IMR-90 (cell line): ENCODE data around the gene DPP6. TPM values are rescaled to one million over a fixed set of nuclear protein-coding genes. Genes with fewer than 3 reads are reported as not detected.
"Not testable (repeated sequence)": the region's sequence is repeated elsewhere in the genome, so short reads cannot be mapped to it uniquely, and the experiment has no call there.

Source experiments
- ATAC-seq: fragments of 200-7000 bp; cut with Tn5 transposase; 2 replicates; pipeline ENCODE4 v1.9.1; 2020; ENCODE audit warnings: low read depth, mild to moderate bottlenecking, moderate library complexity
- BruUV-seq: library from RNA; stranded (reverse); fragments of 400-500 nt; replicated peaks from 2 replicates; lab custom pipeline; 2021; lab: Mats Ljungman, UMichigan
- CTCF ChIA-PET: fragments of 300-600 bp; formaldehyde crosslinking; extraction: SDS; loops from one replicate; lab custom pipeline; 2021; ENCODE audit warnings: antibody characterized with exemption; lab: Yijun Ruan, JAX
- POLR2A ChIA-PET: fragments of 300-600 bp; sonication (Branson Sonifier 250); formaldehyde crosslinking; loops from one replicate; lab custom pipeline; 2022; ENCODE audit warnings: antibody characterized with exemption; ENCODE audit not compliant: unreplicated experiment; lab: Charles Lee
- DNase-seq: peaks from one replicate; pipeline ENCODE4 v3.0.0; 2013
- H2AFZ ChIP-seq: replicated peaks from 2 replicates; pipeline ENCODE3; 2013; ENCODE audit warnings: low read length, mild to moderate bottlenecking; ENCODE audit not compliant: poor library complexity
- H2AK5ac ChIP-seq: 2 replicates; pipeline ENCODE4 v1.6.1; 2013; ENCODE audit warnings: low read depth, low read length, inconsistent platforms
- H2AK9ac ChIP-seq: replicated peaks from 2 replicates; pipeline ENCODE3; 2013; ENCODE audit warnings: mild to moderate bottlenecking, low read depth, low read length, moderate library complexity; ENCODE audit not compliant: poor library complexity
- H2BK120ac ChIP-seq: 2 replicates; pipeline ENCODE4 v1.6.1; 2013; ENCODE audit warnings: low read depth, low read length, inconsistent platforms
- H2BK15ac ChIP-seq: 3 replicates; pipeline ENCODE4 v1.6.1; 2013; ENCODE audit warnings: low read depth, low read length, inconsistent platforms
- H2BK20ac ChIP-seq: 2 replicates; pipeline ENCODE4 v1.6.1; 2013; ENCODE audit warnings: low read depth, mild to moderate bottlenecking, inconsistent platforms, low read length, moderate library complexity
- H2BK5ac ChIP-seq: 2 replicates; pipeline ENCODE4 v1.6.1; 2013; ENCODE audit warnings: mild to moderate bottlenecking, low read depth, low read length, inconsistent platforms; ENCODE audit not compliant: poor library complexity, severe bottlenecking
- H3K14ac ChIP-seq: replicated peaks from 2 replicates; pipeline ENCODE4 v1.6.1; 2013; ENCODE audit warnings: low read depth, low read length, inconsistent platforms
- H3K18ac ChIP-seq: 2 replicates; pipeline ENCODE4 v1.6.1; 2013; ENCODE audit warnings: low read depth, low read length, control low read depth
- H3K23ac ChIP-seq: 2 replicates; pipeline ENCODE4 v1.6.1; 2013; ENCODE audit warnings: low read depth, low read length, inconsistent platforms
- H3K27ac ChIP-seq: 2 replicates; pipeline ENCODE4 v1.5.1; 2013; ENCODE audit warnings: mild to moderate bottlenecking, control low read depth, low read length; ENCODE audit not compliant: insufficient read depth
- H3K27me3 ChIP-seq: 2 replicates; pipeline ENCODE4 v1.6.1; 2013; ENCODE audit warnings: low read length; ENCODE audit not compliant: control insufficient read depth, insufficient read depth
- H3K36me3 ChIP-seq: 2 replicates; pipeline ENCODE4 v1.6.1; 2013; ENCODE audit warnings: low read length, mixed read lengths; ENCODE audit not compliant: control insufficient read depth, insufficient read depth
- H3K4ac ChIP-seq: 2 replicates; pipeline ENCODE4 v1.6.1; 2013; ENCODE audit warnings: low read depth, low read length, inconsistent platforms
- H3K4me1 ChIP-seq: 2 replicates; pipeline ENCODE4 v1.6.1; 2013; ENCODE audit warnings: low read length, mixed read lengths; ENCODE audit not compliant: control insufficient read depth, insufficient read depth
- H3K4me2 ChIP-seq: 2 replicates; pipeline ENCODE4 v1.6.1; 2013; ENCODE audit warnings: low read depth, mild to moderate bottlenecking, control low read depth, low read length, moderate library complexity
- H3K4me3 ChIP-seq: 2 replicates; pipeline ENCODE4 v1.5.1; 2013; ENCODE audit warnings: low read depth, mild to moderate bottlenecking, control low read depth, low read length, moderate library complexity; ENCODE audit not compliant: insufficient read depth
- H3K56ac ChIP-seq: 2 replicates; pipeline ENCODE4 v1.6.1; 2013; ENCODE audit warnings: low read length, inconsistent platforms; ENCODE audit not compliant: insufficient read depth; ENCODE audit errors: extremely low read depth
- H3K79me1 ChIP-seq, 2 experiments: 2 replicates each; pipeline ENCODE4 v1.6.1; 2013; ENCODE audit warnings: low read length in 2 of 2, inconsistent platforms in 1 of 2, low read depth in 1 of 2
- H3K9ac ChIP-seq: 2 replicates; pipeline ENCODE4 v1.6.1; 2013; ENCODE audit warnings: low read depth, low read length, control low read depth
- H3K9me1 ChIP-seq: 2 replicates; pipeline ENCODE4 v1.6.1; 2013; ENCODE audit warnings: low read length, inconsistent platforms; ENCODE audit not compliant: insufficient read depth
- H3K9me3 ChIP-seq: 2 replicates; pipeline ENCODE4 v1.6.1; 2013; ENCODE audit warnings: low read length; ENCODE audit not compliant: control insufficient read depth, insufficient read depth
- H4K20me1 ChIP-seq: 2 replicates; pipeline ENCODE4 v1.6.1; 2013; ENCODE audit warnings: low read length, inconsistent platforms; ENCODE audit not compliant: insufficient read depth
- H4K5ac ChIP-seq: 2 replicates; pipeline ENCODE4 v1.6.1; 2013; ENCODE audit warnings: mild to moderate bottlenecking, low read depth, low read length, control low read depth
- H4K8ac ChIP-seq, 2 experiments: 2 replicates each; pipeline ENCODE4 v1.6.1; 2013; ENCODE audit warnings: low read depth in 2 of 2, low read length in 2 of 2, control low read depth in 1 of 2, inconsistent platforms in 1 of 2
- H4K91ac ChIP-seq: 2 replicates; pipeline ENCODE4 v1.6.1; 2013; ENCODE audit warnings: low read depth, low read length, inconsistent platforms; ENCODE audit not compliant: insufficient read depth
- WGBS, 2 experiments: methylation state at CpG; one replicate each; pipeline versions ENCODE4 v1.1.5 to v1.1.7; 2013; ENCODE audit warnings: missing lambda C conversion rate in 2 of 2; ENCODE audit not compliant: insufficient read length in 1 of 2; ENCODE audit errors: extremely low coverage in 2 of 2; 5-methylcytosine and 5-hydroxymethylcytosine counted together
- dilution Hi-C: fragments of 300-500 bp; cut with HindIII; formaldehyde crosslinking; loops from one replicate; pipeline ENCODE4 v1.14.3; 2018; ENCODE audit warnings: low sequenced_read_pairs; ENCODE audit not compliant: unreplicated experiment
- in situ Hi-C: fragments of 300-500 bp; cut with MboI; formaldehyde crosslinking; loops from 3 replicates; pipeline ENCODE4 v1.14.3; 2019; ENCODE audit warnings: low sequenced_read_pairs, inconsistent platforms, mixed read lengths
- intact Hi-C: fragments of 100-400 bp; cut with micrococcal nuclease; formaldehyde crosslinking; loops from 2 replicates; pipeline ENCODE4 v1.10.0; 2022
- polyA plus RNA-seq, 3 experiments: library from polyadenylated mRNA; depleted of rRNA; stranded (reverse); fragments of >200 nt; gene quantifications; 2 replicates each; pipeline ENCODE4 v1.2.3, GENCODE V29; 2012; ENCODE audit warnings: low replicate concordance in 1 of 3
- total RNA-seq: library from RNA; depleted of rRNA; stranded (reverse); fragments of >200 nt; gene quantifications from 2 replicates; pipeline ENCODE4 v1.2.3, GENCODE V29; 2012

The DPP6 gene
- total and polyA plus RNA-seq, 2 of the 4 experiments (the other 2 are of a cell fraction) = not detected

GRCh38 chr7:154053466-154054312 is 1.5 kb downstream of the DPP6 start:
- H3K27ac ChIP-seq, H3K9ac ChIP-seq, H4K8ac ChIP-seq, H3K14ac ChIP-seq, H3K9me1 ChIP-seq, H4K20me1 ChIP-seq, BruUV-seq, H2BK15ac ChIP-seq, H3K4me2 ChIP-seq, H2BK20ac ChIP-seq, H3K4me1 ChIP-seq, CTCF ChIA-PET, H4K91ac ChIP-seq, H3K23ac ChIP-seq, H3K4ac ChIP-seq, dilution Hi-C loops, H3K79me1 ChIP-seq, DNase-seq, H2AK5ac ChIP-seq, H3K36me3 ChIP-seq, H2BK5ac ChIP-seq, H3K27me3 ChIP-seq, H3K9me3 ChIP-seq, ATAC-seq, intact Hi-C loops, H2BK120ac ChIP-seq, H2AFZ ChIP-seq, H3K18ac ChIP-seq, in situ Hi-C loops, H3K56ac ChIP-seq, H3K4me3 ChIP-seq, POLR2A ChIA-PET, H2AK9ac ChIP-seq, H4K5ac ChIP-seq: not testable (repeated sequence)
- WGBS, 2 experiments = 0% methylated on average over 1 of the region's 16 CpGs; no CpG with 5 or more reads in 1 of the 2 experiments

- H3K18ac ChIP-seq, CTCF ChIA-PET, H3K23ac ChIP-seq, H3K27ac ChIP-seq, H3K27me3 ChIP-seq, ATAC-seq, H2BK20ac ChIP-seq, H4K20me1 ChIP-seq, H3K9ac ChIP-seq, H2AFZ ChIP-seq, H3K4me2 ChIP-seq, H3K56ac ChIP-seq, H3K9me3 ChIP-seq, in situ Hi-C loops, H4K5ac ChIP-seq, H3K79me1 ChIP-seq, H3K9me1 ChIP-seq, H4K8ac ChIP-seq, intact Hi-C loops, H2BK15ac ChIP-seq, DNase-seq, H2AK5ac ChIP-seq, H2BK120ac ChIP-seq, dilution Hi-C loops, H3K36me3 ChIP-seq, H3K14ac ChIP-seq, H3K4me3 ChIP-seq, H2AK9ac ChIP-seq, H3K4ac ChIP-seq, H3K4me1 ChIP-seq, BruUV-seq, H2BK5ac ChIP-seq, POLR2A ChIA-PET, H4K91ac ChIP-seq: not testable (repeated sequence)
- no CpG with 5 or more reads among the region's 2 CpGs for WGBS, 2 experiments
These were observed 2.5 kb downstream of the DPP6 start for GRCh38 chr7:154054664-154055063.
